GM19468 (cell line): Measurements from ENCODE around the gene CCDC177.

Experiments used
- ATAC-seq: cut with Tn5 transposase; IDR thresholded peaks from one replicate; pipeline ENCODE4 v1.9.1; 2021; ENCODE audit warnings: mild to moderate bottlenecking, moderate library complexity, moderate number of reproducible peaks; ENCODE audit not compliant: unreplicated experiment; ENCODE audit errors: extremely low read depth

The CCDC177 gene

GRCh38 chr14:69570836-69571330 is 3.8 kb downstream of the CCDC177 start:
- no peak for ATAC-seq

- no peak for ATAC-seq
These were observed 4.8 kb downstream of the CCDC177 start for GRCh38 chr14:69569859-69570258.

GRCh38 chr14:69567563-69567962 is 7.1 kb downstream of the CCDC177 start:
- ATAC-seq: no peak

GRCh38 chr14:69561893-69562292 is 12.8 kb downstream of the CCDC177 start:
- no peak for ATAC-seq

- no peak for ATAC-seq
These were observed 13.8 kb downstream of the CCDC177 start for GRCh38 chr14:69560826-69561225.

GRCh38 chr14:69559581-69560011 is 15.1 kb downstream of the CCDC177 start:
- no peak for ATAC-seq

- ATAC-seq: no peak
These were observed 15.9 kb downstream of the CCDC177 start for GRCh38 chr14:69558774-69559173.

GRCh38 chr14:69554500-69554899 is 20.2 kb downstream of the CCDC177 start:
- ATAC-seq: no peak

GRCh38 chr14:69553252-69553651 is 21.4 kb downstream of the CCDC177 start:
- no peak for ATAC-seq

- ATAC-seq: no peak
These were observed 23.2 kb downstream of the CCDC177 start for GRCh38 chr14:69551511-69551910.

GRCh38 chr14:69548566-69548965 is 26.1 kb downstream of the CCDC177 start:
- ATAC-seq: no peak

GRCh38 chr14:69547701-69548348 is 26.8 kb downstream of the CCDC177 start:
- ATAC-seq: no peak

- ATAC-seq: no peak
These were observed 31.1 kb downstream of the CCDC177 start for GRCh38 chr14:69543341-69544115.

- no peak for ATAC-seq
These were observed 32.4 kb downstream of the CCDC177 start for GRCh38 chr14:69542311-69542710.

GRCh38 chr14:69540654-69541335 is 33.9 kb downstream of the CCDC177 start:
- ATAC-seq: no peak

GRCh38 chr14:69539631-69540410 is 34.9 kb downstream of the CCDC177 start:
- ATAC-seq: no peak

- no peak for ATAC-seq
These were observed 35.9 kb downstream of the CCDC177 start for GRCh38 chr14:69538766-69539165.

- ATAC-seq: no peak
These were observed 36.8 kb downstream of the CCDC177 start for GRCh38 chr14:69537900-69538299.

- no peak for ATAC-seq
These were observed 37.7 kb downstream of the CCDC177 start for GRCh38 chr14:69536971-69537370.

GRCh38 chr14:69535230-69535848 is 39.3 kb downstream of the CCDC177 start:
- no peak for ATAC-seq
